Measurements from ENCODE around the gene ITGA6.

ITGA6 gene

DNA sequence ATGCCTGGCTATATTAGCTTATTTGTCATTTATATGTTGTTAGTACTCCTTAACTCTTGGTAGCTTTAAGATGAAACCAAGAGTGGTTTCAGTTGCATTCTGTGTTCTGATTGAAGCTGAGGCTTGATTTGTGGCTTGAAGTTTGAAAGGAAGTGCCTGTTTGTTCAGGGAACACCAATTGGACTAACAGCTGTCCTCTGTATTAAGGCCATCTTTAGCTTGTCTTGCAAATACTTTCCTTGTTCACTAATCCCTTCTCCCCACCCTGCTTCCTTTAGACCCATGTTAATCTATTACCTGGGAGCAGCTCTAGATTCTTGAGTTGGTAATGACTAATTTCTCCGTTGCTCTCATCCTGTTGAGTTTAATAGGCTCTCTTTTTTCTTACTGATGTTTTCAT lies 13.4 kb downstream of the ITGA6 start:
- DNase-seq (ENCODE audit: low spot score), result no peak

DNA sequence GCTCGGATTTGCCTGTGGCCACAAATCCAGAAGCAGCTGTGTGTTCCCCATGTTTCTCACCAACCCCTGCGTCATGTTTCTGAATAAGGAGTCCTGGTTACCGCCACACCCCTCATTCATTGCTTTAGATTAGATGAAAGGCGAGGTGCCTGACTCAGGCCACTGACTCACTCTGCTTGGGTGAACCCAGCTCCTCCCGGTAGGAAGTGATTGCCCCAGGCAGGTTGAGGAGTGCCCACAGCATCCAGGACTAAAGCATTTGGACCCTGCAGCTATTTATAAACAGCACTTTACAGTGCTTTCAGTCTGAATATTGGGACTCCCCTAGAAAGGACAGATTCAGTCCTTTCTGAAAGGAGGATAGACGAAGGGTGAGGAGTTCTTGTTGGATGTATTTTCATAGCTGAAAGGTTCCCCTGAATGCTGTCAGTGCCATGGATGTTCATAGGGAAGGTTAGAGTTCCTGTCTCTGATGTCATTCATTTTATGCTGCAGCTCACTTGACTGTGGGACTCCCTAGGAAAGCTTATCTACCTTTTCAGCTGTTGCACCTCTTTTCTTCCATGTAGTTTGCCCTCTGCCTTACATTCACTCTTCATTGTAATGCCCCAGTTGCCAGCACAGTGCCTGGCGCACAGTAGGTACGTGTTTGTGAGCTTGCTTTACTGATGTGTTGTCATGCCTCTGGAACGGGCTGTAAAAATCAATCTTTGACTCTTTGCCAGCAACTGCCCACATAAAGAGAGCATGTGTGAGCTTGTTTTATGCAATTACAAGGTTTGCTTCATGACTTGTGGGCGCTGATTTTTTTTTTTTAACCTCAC lies 14.9 kb downstream of the ITGA6 start:
- DNase-seq (ENCODE audit: low spot score), result no peak

DNA sequence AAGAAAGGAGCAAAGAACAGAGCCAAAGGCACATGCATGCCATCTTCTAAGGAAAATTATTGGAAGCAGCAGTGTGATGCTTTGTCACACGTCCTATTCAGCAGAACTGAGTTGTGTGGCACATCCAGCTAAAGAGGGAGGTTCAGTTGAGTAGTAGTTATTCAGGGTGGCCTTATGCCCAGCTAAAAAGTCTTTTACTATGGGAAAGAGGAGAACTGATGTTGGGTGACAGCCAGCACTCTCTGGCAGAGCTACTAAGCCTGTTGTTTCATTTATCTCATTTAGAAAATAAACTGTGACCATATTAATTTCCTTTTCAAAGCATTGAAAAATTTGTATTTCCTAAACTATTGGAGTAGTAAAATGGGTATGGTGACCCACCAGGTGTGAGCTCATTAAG lies 18.5 kb downstream of the ITGA6 start:
- DNase-seq (ENCODE audit: low spot score), result no peak

GRCh38 chr2:172446474-172447063 lies 19.2 kb downstream of the ITGA6 start:
- no peak for DNase-seq (ENCODE audit: low spot score)

- no peak for DNase-seq (ENCODE audit: low spot score)
These were observed 20.6 kb downstream of the ITGA6 start for GRCh38 chr2:172447811-172448493.

GRCh38 chr2:172448544-172449267 lies 21.3 kb downstream of the ITGA6 start:
- no peak for DNase-seq (ENCODE audit: low spot score)

GRCh38 chr2:172449911-172450550 lies 22.6 kb downstream of the ITGA6 start:
- no peak for DNase-seq (ENCODE audit: low spot score)

- DNase-seq (ENCODE audit: low spot score), result no peak
These were observed 24.5 kb downstream of the ITGA6 start for GRCh38 chr2:172451923-172452322.

- DNase-seq (ENCODE audit: low spot score), result no peak
These were observed 25.5 kb downstream of the ITGA6 start for GRCh38 chr2:172452845-172453244.

DNA sequence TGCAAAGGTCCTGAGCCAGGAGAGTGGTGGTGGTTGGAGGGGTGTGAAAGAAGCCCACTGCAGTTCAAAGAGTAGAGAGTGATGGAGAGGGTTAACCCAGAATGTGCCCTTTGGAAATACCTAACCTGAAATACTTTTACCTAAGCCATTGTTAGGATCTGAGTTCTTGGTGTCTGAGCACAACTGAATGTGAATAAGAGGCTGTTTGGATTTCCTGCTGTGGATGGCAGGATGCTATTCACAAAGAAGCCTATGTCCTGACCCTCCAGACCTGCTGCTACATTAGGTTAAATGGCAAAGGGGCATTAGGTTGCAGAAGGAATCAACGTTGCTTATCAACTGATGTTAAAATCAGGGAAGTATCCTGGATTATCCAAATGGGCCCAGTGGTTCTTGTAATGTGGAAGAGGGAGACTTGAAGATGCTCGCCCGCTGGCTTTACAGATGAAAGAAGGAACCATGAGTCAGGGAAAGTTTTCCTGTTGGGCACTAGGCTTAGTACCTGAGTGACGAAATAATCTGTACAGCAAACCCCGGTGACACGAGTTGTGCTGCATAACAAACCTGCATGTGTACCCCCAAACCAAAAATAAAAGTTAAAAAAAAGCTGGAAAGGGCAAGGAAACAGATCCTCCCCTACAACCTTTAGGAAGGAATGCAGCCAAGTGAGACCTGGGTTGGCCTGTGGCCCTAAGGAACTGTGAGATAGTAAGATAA lies 27.2 kb downstream of the ITGA6 start:
- no peak for DNase-seq (ENCODE audit: low spot score)

DNA sequence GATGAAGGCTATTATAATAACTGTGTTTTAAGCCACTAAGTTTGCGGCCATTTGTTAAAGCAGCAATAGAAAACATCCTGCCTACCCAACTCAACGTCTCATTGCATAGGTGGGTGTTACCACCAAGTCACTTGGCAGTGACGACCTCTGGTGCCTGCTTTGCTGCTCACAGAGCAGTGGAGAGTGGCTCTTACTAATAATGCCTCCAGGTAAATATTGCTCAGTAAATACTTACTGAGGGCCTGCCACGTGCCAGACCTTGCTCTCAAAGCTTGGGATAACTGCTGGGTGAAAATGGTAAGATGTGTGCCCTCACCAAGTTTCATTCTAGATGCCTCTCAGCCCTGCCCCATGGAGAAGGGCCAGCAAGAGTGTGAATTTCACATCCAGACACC lies 27.7 kb downstream of the ITGA6 start:
- no peak for DNase-seq (ENCODE audit: low spot score)

DNA sequence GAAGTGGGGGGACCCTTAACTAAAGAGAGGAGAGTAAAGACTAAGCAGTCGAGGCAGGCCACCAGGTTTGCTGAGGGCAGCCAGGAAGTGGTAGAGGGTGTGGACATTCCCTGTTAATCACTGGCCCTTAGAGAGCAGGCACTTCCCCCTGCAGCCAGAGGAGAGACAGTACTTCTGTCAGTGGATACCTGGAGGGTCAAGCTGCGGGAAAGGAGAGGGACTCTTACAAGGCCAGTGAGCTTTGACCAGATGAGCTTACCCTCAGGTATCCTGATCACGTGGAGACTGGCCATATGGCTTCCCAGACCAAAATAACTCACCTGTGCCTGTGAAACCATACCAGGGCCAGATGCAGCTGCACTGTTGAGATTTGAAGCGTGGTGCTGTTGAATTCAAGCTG lies 28.6 kb downstream of the ITGA6 start:
- peak; percentile 8 for DNase-seq (ENCODE audit: low spot score)

GRCh38 chr2:172457536-172457935 lies 30.1 kb downstream of the ITGA6 start:
- DNase-seq (ENCODE audit: low spot score), result no peak

DNA sequence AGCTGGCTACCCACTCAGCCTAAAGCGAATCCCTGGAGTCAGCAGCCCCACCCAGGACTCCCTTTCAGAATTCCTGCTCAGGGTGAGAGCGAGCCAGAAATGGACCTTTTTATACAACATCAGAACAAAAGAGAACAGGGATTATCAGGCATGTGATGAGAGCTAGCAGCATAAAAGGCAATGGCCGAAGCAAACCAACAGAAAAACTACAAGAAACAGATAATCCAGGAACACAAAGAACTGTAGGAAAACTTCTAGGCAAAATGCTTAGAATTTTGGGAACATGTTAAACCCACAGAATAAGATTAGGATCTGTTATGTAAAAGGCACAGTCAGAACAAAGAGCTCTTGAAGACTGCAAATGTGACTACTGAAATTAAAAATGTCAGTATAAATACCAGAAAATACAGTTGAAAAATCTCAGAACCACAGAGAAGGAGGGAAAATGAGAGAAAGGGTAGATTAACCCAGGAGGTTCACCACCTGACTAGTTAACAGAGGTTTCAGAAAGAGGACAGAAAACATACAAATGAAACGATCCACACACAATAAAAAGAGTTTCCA lies 31.3 kb downstream of the ITGA6 start:
- DNase-seq (ENCODE audit: low spot score), result no peak

GRCh38 chr2:172460780-172461201 lies 33.4 kb downstream of the ITGA6 start:
- DNase-seq (ENCODE audit: low spot score), result no peak

- DNase-seq (ENCODE audit: low spot score), result peak; percentile 27
These were observed 34.4 kb downstream of the ITGA6 start for GRCh38 chr2:172461591-172462372.

- DNase-seq (ENCODE audit: low spot score), result no peak
These were observed 35.0 kb downstream of the ITGA6 start for GRCh38 chr2:172462373-172462848.

DNA sequence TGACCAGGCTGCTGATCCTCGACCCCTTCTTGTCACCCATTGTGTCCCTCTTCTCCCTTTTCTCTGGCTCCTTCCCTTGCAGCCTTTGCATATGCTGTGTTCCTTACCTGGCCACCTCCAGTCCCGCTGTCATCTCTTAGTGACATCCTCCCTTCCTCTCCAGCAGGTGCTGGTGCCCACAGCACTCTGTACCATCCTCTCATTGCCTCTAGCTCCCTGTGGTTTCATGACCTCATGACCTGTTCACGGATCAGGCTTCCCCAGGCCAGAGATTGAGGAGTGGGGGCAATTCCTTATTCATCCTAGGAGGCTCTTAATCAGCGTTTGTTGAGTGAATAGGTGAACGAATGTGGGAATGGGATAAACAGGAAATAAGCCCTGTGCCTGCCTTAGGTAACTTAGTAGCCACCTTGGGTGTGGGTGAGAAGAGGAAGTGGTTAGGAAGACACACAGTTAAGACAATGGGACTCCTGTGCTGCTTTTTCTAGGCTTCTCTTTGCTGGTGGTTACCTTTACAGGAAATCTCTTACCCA lies 35.5 kb downstream of the ITGA6 start:
- no peak for DNase-seq (ENCODE audit: low spot score)

GRCh38 chr2:172464400-172465129 lies 37.2 kb downstream of the ITGA6 start:
- no peak for DNase-seq (ENCODE audit: low spot score)
